GM18508 (cell line): ENCODE measurements around the gene ZNF771.
"Not testable (repeated sequence)": the region's sequence is repeated elsewhere in the genome, so short reads cannot be mapped to it uniquely, and the experiment has no call there.

Experiments used
- ATAC-seq: cut with Tn5 transposase; IDR thresholded peaks from one replicate; pipeline ENCODE4 v1.9.1; 2021; ENCODE audit warnings: moderate number of reproducible peaks; ENCODE audit not compliant: insufficient read depth, unreplicated experiment

ZNF771 gene

DNA sequence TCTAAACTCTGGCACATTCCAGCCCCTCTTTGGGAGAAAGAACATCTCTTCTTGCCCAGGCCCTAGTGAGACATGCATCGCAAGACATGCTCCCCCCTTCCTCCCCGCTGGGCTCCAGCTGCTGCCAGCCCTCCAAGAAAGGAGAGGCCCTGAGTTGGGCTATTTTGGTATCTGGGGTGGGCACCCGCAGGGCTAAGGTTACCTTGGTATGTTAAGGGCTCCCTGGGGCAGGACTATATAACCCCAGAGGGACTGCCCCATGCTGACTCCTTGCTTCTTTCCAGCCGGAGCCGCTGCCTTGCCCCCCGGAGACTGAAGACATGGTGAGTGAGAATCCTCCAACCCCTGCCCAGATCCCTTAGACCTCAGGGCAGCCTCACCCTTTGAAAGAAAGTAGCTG is 32.9 kb upstream of the ZNF771 start, which contains the start of gene MYL11:
MYL11 (plus strand) TSS at position 265 of the 400 bp plus-strand sequence; CDS start at position 321, 56 bp downstream.
- no peak for ATAC-seq

DNA sequence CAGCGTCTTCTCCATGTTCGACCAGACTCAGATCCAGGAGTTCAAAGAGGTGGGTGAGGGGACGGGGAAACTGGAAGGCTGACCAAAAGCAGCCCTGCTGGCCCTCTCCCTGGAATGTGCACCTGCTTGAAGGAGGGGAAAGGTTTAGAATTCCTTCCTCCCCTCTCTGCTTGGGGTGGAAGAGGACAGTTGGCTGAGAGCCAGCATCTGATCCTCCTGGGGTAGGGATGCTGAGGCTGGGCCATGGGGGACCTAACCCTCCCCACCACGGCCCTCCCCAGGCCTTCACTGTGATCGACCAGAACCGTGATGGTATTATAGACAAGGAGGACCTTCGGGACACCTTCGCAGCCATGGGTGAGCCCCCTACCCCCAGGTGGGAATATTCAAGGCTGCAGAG is 31.5 kb upstream of the ZNF771 start:
- ATAC-seq: no peak

DNA sequence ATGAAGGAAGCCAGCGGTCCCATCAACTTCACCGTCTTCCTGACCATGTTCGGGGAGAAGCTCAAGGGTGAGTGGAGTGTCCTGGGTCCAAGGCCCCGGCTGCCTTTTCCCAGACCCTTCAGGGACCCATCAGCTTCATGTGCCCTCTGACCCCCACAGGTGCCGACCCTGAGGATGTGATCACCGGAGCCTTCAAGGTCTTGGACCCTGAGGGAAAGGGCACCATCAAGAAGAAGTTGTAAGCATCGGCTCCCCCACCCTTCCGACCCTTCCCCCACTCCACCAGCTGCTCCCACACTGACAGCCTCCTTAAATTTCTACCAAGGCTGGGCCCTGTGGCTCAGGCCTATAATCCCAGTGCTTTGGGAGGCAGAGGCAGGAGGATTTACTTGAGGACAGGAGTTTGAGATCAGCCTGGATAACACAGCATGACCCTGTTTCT is 30.9 kb upstream of the ZNF771 start:
- ATAC-seq: no peak

DNA sequence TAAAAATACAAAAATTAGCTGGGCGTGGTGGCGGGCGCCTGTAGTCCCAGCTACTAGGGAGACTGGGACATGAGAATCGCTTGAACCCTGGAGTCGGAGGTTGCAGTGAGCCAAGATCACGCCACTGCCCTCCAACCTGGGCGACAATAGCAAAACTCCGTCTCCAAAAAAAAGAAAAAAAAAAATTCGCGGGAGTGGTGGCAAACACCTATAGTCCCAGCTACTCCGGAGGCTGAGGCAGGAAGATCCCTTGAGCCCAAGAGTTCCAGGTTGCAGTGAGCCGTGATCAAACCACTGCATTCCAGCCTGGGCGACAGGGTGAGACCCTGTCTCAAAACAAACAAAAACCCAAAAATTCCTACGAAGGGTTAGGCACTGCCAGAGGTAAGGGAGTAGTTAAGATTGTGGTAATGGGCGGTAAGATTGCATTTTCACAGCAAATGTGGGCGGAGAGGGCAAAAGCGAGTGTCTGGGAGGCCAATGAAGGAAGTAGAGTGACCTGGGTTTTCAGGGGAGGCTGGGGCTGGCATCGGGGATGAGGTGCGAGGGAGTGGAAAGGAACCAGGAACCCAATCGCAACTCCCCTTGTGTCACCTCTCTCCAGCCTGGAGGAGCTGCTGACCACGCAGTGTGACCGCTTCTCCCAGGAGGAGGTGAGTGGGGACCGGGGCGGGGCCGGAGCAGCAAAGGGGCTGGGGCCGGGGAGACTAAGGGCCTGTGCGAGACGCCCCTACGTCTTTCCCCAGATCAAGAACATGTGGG is 30.2 kb upstream of the ZNF771 start:
- ATAC-seq: no peak

DNA sequence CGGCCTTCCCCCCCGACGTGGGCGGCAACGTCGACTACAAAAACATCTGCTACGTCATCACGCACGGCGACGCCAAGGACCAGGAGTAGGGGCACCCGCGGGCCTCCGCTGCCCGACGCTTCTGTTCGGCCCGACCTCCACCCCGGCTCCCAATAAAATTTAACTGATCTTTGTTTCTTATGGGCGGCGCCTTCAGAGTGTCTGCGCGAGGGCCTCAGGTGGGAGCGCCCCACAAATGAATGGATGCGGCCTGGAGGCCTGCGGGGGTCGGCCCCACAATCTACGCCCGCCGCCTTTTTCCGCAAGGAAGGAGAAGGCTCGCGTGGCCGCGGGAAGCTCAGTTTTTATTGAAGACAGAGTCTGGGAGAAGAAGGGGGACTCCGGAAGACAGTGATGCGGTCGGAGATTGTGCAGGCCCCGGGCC is 29.6 kb upstream of the ZNF771 start:
- ATAC-seq: no peak

DNA sequence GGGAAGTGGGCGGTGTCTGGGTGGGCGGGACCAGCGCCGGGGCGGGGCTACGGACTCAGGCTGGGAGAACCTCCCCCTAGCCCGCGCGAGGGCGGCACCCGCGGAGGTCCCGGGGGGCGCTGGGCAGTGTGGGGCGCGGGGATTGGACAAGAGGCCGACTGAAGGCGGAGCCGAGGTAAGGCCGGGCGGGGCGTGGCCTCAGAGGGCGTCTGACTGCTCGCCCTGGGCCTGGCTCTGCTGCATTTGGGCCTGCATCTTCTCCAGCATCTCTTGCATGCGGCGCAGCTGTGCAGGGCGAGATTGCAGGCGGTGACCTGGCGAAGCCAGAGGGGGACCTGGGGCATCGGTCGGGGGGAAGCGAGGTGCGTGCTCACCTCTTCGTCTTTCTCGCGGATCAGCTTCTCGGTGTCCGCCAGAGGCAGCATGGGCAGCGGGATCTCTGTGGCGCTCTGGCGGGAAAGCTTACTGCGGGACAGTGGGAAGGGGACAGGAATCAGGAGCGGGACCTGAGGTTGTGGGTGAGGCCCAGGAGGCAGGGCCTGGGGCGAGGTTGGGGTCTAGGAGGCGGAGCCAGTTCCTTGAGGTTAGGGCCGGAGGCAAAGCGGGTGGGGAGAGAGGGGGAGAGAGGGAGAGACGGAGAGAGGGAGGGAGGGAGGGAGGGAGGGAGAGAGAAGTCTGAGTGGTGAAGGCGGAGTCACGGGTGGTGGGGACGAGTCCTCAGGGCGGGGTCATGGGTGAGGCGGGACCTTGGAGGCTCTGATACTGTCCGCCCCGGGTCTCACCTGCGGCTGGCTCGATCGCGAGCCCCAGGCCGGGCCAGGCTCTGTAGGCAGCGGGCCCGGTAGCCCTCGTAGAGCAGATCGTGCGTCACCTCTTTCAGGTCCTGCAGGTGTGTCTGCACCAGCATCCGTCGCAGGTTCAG is 28.9 kb upstream of the ZNF771 start:
- ATAC-seq: peak; percentile 52

DNA sequence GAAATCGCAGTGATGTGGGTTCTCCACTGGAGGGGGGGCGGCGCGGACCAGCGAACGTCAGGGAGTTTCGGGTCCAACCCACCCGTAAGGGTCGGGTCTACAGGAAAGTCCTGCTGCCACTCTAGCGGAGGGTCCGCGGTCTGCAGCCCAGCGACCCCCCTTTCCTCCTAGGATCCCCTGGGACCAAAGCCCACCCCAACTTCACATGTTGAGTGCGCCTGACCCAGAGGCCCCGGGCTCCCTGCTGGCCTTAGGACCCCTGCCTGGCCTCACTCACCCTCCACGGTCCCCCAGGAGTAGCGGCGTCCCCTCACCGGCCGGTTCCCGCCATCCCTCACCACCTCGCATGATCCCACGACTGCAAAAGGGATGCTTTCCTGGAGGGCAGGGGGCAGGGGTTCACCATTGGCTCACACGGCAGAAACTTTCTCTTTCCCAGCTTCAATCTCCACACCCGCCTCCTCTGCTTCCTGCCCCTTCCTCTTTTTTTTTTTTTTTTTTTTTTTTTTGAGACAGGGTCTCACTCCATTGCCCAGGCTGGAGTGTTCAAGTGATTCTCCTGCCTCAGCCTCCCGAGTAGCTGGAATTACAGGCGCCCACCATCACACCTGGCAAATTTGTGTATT is 28.1 kb upstream of the ZNF771 start:
- ATAC-seq: no peak

DNA sequence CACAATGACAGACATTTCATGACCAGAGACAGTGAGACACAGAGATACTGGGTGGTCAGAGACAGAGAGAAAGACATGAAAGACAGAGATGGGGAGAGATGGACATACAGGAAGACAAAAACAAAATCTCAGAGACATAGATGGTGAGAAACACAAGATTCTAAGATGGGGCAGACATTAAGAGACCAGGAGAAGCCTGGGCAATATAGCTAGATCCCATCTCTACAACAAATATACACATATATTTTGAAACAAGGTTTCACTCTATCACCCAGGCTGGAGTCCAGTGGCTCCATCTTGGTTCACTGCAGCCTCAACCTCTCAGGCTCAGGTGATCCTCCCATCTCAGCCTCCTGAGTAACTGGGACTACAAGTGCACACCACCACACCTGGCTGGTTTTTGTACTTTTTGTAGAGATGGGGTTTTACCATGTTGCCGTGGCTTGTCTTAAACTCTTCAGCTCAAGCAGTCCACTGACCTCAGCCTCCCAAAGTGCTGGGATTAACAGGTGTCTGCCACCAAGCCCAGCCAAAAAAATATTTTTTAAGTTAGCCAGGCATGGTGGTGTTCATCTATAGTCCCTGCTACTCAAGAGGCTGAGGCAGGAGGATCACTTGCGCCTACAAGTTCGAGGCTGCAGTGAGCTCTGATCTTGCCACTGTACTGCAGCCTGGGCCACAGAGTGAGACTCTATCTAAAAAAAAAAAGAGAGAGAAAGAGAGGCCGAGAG is 27.2 kb upstream of the ZNF771 start:
- no peak for ATAC-seq

DNA sequence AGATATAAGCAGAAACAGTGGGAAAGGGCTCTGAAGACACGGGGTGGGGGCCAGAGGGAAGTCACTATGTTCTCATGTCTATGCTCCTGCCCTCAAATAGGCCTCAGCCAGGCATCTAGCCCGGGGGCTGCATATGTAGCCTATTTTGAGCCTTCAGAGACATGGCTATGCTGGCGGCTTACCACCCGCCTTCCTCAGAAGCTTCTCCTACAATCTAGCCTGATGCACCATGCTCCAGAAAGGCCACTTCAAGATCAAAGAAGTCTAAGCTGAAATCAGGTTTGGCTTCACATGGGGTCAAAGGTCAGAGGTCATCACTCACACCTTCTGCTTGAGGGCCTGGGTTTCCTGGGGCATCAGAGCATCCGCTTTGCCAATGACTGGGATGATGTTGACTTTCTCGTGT is 26.6 kb upstream of the ZNF771 start:
- no peak for ATAC-seq

DNA sequence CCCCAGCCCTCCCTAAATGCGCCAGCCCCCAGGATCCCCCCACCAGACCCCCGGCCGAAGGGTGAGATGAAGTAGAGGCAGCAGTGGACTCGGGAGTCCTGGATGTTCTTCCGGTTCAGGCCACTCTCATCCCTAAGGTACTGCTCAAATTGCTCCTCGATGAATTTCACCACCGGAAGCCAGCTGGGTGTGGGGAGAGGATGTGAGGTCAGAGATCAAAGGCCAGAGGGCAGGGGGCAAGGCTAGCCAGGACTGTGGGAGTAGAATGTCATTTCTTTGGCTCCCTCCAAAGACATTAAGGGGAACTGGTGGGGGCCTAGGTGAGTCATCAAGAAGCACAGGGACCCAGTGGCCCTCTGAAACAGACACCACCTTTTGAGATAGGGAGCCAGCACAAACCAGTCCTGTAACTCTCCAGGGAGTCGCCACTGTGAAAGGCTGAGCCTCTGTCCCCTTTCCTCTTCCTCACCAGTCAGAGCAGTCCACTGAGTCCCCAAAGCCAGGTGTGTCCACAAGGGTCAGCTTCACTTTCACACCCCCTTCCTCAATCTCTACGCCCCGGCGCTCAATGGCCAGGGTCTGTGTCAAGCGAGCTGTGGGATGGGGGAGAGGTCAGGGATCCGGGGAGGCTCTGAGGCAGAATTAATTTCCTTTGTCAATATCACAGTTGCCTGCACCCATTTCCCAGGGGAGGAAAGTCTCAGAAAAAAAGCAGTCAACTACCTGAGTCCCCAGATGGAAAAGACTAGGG is 25.9 kb upstream of the ZNF771 start:
- no peak for ATAC-seq

DNA sequence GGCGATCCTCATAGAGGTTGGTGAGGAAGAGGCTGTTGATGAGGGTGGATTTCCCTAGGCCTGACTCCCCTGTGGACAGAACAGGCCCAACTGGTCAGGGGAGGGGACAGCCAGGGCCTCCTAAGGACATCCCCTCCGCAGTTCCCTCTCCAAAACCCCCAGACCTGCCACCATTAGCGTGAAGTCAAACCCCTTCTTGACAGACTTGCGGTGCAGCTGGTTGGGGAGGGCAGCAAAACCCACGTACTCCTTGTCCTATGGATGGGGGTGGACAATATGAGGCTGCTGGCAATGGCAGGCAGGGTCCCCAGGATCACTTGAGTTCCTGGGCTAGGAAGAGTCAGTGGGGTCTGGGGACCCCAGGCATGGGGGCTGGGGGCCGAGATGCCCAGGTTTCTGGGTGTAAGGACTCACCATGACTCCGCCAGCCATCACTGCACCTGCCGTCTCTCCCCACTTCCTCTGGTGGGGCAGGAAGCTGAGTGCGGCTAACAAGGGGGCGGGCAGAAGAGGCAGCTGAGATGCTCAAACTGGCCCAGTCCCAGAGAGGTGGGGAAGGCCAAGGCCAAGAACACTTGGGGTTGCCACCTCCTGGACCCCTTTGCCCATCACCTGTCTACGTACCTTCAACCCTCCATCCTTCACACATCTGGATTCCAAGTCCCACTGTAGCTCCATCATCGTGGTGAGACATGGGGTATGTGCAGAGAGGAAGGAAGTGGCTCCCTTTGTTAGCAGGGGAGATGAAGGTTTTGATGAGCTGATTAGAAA is 25.1 kb upstream of the ZNF771 start, which contains the start of gene SEPTIN1:
SEPTIN1 (minus strand) TSS at position 451 of the 771 bp plus-strand sequence; CDS start at position 432, 19 bp downstream.
- ATAC-seq: no peak

DNA sequence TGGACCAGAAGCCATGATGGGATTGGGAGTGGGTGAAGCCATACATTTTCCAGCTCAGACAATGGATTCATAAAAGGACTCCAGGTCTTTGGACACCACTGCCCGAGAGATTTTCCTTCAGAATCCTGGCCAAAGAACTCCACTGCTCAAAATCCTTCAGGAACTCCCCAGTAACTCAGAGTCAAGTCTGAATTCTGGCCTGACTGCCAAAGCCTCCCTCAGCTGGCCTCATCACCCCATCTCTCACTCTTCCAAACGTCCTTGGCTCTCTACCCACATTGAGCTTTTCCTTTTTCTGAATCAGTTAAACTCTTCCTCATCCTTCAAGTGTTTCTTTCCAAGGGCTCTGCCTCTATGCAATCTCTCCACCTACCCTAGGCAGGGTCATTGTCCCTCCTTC is 23.9 kb upstream of the ZNF771 start:
- no peak for ATAC-seq

DNA sequence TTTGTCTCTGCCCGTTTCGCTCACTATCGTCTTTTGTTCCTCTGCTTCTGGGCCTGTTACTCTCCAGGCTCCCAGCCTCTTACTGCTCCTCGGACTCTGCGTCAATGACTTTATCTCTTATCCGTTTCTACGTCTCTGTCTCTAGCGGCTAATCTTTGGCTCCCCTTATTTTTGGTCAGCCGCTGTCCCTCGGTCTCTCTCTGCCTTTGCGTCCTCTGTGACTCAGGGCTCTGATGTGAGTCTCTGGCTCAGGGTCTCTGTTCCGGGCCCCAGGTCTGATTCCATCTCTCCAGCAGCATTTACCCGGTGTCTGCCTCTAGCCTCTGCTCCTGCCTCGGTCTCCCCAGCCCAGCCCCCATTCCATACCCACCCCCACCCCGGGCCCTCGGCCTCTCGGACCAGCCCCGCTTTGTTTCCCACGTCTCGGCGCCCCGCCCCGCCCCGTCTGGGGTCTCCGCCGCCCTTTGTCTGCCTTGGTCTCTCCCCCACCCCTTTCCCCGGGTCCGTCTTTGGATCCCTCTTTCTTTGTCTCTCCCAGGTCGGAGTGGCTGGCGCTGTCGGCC is 12.7 kb upstream of the ZNF771 start:
- no peak for ATAC-seq

DNA sequence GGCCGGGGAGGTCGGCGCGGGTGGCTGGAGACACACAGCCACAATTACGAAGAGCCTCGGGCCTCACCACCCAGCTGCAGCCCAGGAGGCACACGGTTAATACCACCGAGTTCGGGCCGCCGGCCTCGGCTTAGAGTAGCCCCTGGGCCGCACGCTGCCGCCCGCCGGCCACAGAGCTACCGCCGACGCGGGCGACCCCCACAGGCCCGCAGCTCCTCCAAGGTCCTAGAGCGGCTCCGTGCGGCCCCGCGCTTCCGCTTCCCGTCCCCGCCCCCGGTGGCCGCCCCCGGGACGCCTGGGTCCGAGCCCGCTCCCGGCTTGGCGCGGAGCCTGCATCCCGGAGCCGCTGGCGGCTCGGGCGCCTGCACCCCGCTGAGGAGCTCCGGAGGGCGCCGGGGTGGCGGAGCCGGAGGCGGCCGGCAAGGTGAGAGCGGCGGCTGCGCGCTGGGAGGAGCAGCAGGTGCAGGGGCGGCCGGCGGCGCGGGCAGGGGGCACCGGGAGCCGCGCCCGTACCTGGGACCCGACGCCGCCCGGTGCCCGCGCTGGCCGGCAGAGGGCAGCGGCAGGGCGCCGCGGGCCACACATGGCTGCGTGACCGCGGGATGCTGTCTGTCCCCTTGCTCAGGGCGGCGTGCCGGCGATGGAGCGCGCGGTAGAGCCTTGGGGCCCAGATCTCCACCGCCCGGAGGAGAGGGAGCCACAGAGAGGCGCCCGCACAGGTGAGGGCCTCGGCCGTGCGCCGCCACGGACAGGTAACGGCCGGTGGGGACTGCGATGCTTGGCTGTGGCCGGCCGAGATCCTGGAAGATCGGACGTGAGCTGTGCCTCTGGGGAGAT is 12.0 kb upstream of the ZNF771 start, which contains the start of gene ZNF48:
ZNF48 (plus strand) TSS at position 266 of the 837 bp plus-strand sequence; CDS start at position 641, 375 bp downstream.
- ATAC-seq: no peak

DNA sequence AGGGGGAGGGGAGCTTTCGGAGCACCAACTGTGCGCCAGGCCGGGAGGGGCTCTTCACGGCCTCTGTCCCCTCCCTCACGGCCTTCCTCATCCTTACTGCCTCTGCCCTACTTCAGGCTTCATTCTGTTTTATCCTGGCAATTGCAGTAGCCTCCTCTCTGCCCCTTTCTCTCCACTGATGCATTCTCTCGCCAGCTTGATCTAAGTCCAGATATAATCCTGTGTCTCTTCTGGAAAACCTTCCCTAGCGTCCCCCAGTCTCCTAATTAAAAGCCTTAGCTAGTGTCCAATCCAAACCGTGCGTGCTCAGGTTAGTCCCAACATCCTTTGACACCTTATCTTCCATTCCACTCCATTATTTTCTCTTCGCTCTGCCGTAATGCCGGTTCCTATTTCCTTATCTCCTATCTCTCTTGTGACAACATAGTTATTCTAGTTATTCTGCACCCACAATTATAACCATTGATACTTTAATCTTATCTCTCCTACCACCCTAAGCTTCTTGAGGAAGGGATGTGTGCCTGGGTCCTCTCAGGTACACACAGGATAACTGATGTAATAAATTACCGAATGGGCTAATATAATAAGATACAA is 11.3 kb upstream of the ZNF771 start:
- no peak for ATAC-seq

DNA sequence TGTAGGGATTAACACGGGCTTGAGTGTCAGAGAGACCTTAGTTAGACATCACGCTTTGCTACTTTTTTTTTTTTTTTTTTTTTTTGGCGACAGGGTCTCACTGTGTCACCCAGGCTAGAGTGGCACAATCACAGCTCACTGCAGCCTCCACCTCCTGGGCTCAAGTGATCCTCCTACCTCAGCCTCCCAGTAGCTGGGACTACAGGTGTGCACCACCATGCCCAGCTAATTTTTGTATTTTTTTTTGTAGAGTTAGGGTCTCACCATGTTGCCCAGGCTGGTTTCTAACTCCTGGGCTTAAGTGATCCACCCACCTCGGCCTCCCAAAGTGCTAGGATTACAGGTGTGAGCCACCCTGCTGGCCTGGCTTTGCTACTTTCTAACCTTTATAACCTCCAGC is 10.8 kb upstream of the ZNF771 start:
- ATAC-seq: not testable (repeated sequence)

DNA sequence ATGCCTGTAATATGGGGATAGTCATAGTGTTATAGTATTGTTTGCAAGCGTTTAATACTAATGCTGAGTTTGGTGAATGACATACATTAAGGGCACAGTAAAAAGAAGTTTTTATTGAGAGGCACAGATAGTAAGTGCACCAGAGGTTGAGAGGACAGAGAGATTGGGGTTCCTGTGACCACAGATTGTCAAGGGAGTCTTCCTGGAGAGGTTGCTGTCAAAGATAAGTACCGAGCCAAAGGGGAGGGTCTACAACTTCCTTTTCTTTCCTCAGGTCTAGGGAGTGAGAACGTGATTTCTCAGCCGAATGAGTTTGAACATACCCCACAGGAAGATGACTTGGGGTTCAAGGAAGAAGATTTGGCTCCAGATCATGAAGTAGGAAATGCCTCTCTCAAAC is 10.3 kb upstream of the ZNF771 start:
- no peak for ATAC-seq
